GM12865 (cell line): Measurements from ENCODE around the gene DCBLD1.

ENCODE experiments used
- DNase-seq: peaks from one replicate; pipeline ENCODE4 v3.0.0; 2010; ENCODE audit warnings: low read depth
- H3K4me3 ChIP-seq: 2 replicates; pipeline ENCODE4 v1.5.1; 2011; ENCODE audit warnings: mild to moderate bottlenecking, low read depth, low read length, control low read depth
- TF ChIP-seq, protein P1 (sequence below): IDR thresholded peaks from 2 replicates; pipeline ENCODE4 v1.5.1; 2011; ENCODE audit warnings: low read length, control low read depth, low read depth, inconsistent platforms; ENCODE audit not compliant: insufficient read depth; ENCODE audit errors: missing control alignments

DCBLD1 gene

DNA sequence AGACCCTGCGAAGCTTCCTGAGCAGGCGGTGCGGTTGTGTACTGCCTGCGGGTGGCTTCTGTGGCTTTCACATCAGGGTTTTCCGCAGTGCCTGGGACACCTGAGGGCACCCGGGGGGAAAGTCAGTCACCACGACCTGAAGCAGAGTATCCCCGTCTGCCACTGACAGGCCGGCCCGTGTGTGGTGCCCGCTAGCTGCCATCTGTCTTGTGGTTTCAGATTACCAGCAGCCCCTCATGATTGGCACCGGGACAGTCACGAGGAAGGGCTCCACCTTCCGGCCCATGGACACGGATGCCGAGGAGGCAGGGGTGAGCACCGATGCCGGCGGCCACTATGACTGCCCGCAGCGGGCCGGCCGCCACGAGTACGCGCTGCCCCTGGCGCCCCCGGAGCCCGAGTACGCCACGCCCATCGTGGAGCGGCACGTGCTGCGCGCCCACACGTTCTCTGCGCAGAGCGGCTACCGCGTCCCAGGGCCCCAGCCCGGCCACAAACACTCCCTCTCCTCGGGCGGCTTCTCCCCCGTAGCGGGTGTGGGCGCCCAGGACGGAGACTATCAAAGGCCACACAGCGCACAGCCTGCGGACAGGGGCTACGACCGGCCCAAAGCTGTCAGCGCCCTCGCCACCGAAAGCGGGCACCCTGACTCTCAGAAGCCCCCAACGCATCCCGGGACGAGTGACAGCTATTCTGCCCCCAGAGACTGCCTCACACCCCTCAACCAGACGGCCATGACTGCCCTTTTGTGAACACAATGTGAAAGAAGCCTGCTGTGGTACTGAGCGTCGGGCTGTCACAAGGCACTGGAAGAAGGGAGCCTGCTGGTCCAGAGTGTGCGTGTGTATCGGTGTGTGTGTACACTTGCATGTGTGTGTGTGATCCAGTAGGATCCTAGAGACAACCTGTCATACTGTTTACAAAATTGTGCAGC lies 65.5 kb downstream of the DCBLD1 start:
- peak overlapping the region; percentile 46 for H3K4me3 ChIP-seq

DNA sequence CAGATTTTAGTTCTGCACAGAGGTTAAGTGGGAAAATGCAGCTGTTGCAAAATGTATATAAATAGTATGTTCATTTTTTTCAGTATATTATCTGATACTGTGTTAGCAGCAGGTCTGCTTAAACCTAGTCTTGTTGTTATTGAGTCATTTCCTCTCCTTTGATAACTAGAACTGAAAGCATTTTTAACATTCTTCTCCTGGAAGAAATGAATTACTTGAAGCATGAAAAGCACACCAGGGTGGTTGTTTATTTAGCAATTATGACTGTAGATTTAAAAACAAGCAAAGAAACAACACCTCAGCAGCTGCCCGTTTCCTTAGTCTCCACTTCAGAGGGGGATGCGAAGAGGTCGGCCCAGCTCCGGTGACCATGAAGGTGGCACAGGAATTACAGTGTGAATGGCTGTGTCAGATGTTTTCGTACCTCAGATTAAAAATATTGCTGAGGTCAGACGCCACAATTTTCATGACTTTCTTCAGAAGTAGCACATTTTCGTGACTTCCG lies 66.4 kb downstream of the DCBLD1 start:
- H3K4me3 ChIP-seq: no peak overlapping the region; the same call in 1 of the 2 replicates
- DNase-seq: peak; percentile 37
- TF ChIP-seq, protein P1, sequence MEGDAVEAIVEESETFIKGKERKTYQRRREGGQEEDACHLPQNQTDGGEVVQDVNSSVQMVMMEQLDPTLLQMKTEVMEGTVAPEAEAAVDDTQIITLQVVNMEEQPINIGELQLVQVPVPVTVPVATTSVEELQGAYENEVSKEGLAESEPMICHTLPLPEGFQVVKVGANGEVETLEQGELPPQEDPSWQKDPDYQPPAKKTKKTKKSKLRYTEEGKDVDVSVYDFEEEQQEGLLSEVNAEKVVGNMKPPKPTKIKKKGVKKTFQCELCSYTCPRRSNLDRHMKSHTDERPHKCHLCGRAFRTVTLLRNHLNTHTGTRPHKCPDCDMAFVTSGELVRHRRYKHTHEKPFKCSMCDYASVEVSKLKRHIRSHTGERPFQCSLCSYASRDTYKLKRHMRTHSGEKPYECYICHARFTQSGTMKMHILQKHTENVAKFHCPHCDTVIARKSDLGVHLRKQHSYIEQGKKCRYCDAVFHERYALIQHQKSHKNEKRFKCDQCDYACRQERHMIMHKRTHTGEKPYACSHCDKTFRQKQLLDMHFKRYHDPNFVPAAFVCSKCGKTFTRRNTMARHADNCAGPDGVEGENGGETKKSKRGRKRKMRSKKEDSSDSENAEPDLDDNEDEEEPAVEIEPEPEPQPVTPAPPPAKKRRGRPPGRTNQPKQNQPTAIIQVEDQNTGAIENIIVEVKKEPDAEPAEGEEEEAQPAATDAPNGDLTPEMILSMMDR: no peak

More for the DNA sequence above, 65.5 kb downstream of the DCBLD1 start:
- TF ChIP-seq, protein P1: no peak
- DNase-seq: peak; percentile 43

DNA sequence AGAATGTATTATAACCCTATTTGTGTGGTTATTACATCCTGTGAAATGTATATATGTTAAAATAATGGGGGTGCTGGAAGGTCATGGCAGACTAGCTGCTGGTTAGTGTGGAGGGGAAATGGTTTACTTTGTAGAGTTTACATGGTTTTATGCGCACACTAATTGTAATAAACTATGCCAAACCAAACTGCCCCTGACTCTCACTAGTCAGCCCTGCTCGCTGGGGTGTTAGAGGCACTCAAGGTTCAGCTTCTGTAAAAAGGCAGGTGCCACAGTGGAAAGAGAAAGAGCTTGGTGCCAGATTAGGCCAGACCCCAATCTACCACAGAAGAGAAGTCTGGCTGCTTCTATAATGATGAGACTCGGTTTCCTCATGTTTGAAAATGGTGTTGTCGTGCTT lies 67.1 kb downstream of the DCBLD1 start:
- peak; percentile 27 for DNase-seq
- no peak overlapping the region for H3K4me3 ChIP-seq
- TF ChIP-seq, protein P1: no peak

DNA sequence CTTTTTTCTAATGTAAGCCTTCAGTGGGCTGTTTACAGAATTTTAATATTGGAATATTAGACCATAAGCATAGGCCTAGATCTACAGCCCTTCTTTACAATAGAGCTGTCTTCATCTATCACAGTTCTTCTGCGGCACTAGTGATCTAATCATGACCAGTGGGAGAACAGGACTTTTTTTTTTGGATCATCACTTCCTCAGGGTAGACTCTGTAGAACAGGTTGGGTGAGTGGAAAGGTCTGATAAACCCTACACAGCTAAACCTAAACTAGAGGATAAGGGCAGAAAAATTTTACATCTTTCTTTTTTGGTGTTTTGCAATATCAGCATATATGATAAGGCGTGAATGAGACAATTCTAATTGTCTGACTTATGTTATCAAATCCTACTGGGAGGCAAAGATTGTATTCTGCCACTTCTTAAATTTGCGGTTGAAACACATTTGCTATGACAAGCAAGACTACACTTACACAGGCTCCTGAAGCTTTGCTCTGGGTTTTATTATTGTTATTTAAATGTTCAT lies 67.7 kb downstream of the DCBLD1 start:
- TF ChIP-seq, protein P1: no peak
- no peak for DNase-seq
- no peak overlapping the region for H3K4me3 ChIP-seq

DNA sequence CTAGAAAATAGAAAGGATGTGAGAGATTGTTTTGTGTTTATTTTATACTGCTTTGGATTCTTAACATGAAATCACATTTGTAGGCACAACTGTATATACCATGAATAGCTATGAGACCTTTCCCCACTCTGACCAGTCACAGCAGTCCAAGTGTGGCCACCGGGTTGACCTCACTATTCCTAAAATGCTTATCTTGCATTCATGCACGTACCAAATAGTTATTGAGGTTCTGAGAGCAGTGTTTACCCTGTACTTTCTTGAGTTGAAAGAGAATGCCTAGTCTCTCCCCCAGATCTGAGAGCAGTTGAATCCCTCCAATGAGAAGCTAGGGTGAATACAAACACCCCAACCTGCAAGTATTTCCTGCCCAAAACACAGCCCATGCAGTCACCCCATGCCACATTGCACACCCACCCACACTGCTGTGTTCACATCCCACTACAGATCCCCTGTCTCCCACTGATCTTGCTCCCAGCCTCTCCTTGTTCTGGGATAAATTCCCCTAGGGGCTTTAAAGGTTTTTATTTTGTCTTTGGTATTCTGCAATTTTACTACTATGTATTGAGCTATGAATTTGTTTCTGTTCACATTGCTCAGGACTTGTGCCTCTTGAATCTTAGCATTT lies 68.3 kb downstream of the DCBLD1 start:
- H3K4me3 ChIP-seq: no peak overlapping the region
- TF ChIP-seq, protein P1: no peak

DNA sequence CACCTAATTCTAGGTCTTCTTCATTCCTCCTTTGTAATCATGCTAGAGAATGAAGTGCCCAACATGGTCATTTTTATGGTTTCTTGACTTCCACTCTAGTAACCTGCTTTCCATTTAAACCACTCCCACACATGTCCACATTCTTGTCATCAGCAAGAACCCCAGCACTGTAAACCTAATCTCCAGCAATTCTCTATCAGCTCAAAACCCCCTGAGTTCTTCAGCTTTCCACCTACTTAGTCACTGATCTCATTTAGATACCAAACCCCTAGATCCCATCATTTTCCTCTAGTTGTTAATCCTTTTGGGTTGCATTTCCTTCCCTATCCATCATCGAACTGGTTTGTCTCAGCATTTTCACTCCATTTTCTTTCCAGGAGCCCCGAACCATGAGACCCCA lies 70.1 kb downstream of the DCBLD1 start:
- TF ChIP-seq, protein P1: no peak
- H3K4me3 ChIP-seq: no peak overlapping the region
- no peak for DNase-seq

More for the DNA sequence above, 68.3 kb downstream of the DCBLD1 start:
- no peak for DNase-seq
